HepG2 (cell line): Measurements from ENCODE around the gene FSD1. TPM values are rescaled to one million over a fixed set of nuclear protein-coding genes. Genes with fewer than 3 reads are reported as not detected.

Source experiments
- BCLAF1 ChIP-seq: fragments of 450-650 bp; IDR thresholded peaks from 2 replicates; pipeline ENCODE4 v1.6.1; 2017; ENCODE audit warnings: mild to moderate bottlenecking
- CERS6 ChIP-seq: sonication (generic); formaldehyde crosslinking; IDR thresholded peaks from 2 replicates; pipeline ENCODE4 v1.5.0; 2020; ENCODE audit warnings: missing genetic modification reagents
- MIXL1 ChIP-seq: IDR thresholded peaks from 2 replicates; pipeline ENCODE4 v1.6.1; 2016
- PHF8 ChIP-seq: sonication (generic); formaldehyde crosslinking; IDR thresholded peaks from 2 replicates; pipeline ENCODE4 v1.5.0; 2020; ENCODE audit warnings: missing genetic modification reagents
- SP4 ChIP-seq: sonication (generic); formaldehyde crosslinking; IDR thresholded peaks from 2 replicates; pipeline ENCODE4 v1.8.1; 2023; ENCODE audit warnings: mild to moderate bottlenecking, missing genetic modification reagents
- ZFP91 ChIP-seq: sonication (generic); formaldehyde crosslinking; IDR thresholded peaks from 2 replicates; pipeline ENCODE4 v1.9.0; 2022; ENCODE audit warnings: missing genetic modification reagents, mild to moderate bottlenecking, borderline replicate concordance
- ZIK1 ChIP-seq: sonication (generic); formaldehyde crosslinking; IDR thresholded peaks from 2 replicates; pipeline ENCODE4 v1.5.0; 2020; ENCODE audit warnings: mild to moderate bottlenecking, low read depth, missing genetic modification reagents, borderline replicate concordance
- ZNF256 ChIP-seq: sonication (generic); formaldehyde crosslinking; conservative IDR thresholded peaks from 2 replicates; pipeline ENCODE4 v1.4.0; 2020; ENCODE audit warnings: missing genetic modification reagents
- ZNF687 ChIP-seq: sonication (generic); formaldehyde crosslinking; IDR thresholded peaks from 2 replicates; pipeline ENCODE4 v1.5.1; 2020; ENCODE audit warnings: mild to moderate bottlenecking, missing genetic modification reagents, moderate library complexity
- ZNF710 ChIP-seq: sonication (generic); formaldehyde crosslinking; IDR thresholded peaks from 2 replicates; pipeline ENCODE4 v1.5.0; 2020; ENCODE audit warnings: mild to moderate bottlenecking, missing genetic modification reagents, borderline replicate concordance
- polyA plus RNA-seq, 8 experiments: library from polyadenylated mRNA; depleted of rRNA in 3 of 8; stranded (reverse) in 7 of 8; unstranded in 1 of 8; fragments of >200 nt; fragmentation: Illumina TruSeq in 4 of 8; extraction: Trizol in 4 of 8; gene quantifications; 2 replicates each; pipeline versions ENCODE4 v1.2.1 to v1.2.3, GENCODE V29; 2011 to 2016; ENCODE audit warnings: low read depth in 4 of 8, missing spikeins in 1 of 8, mixed read lengths in 1 of 8; ENCODE audit not compliant: insufficient read depth in 1 of 8
- total RNA-seq, 5 experiments: library from RNA; depleted of rRNA; stranded (reverse); fragments of >200 nt; fragmentation: Illumina TruSeq; extraction: Trizol; gene quantifications; 2 replicates each; pipeline ENCODE4 v1.2.3, GENCODE V29; 2016; ENCODE audit warnings: low read depth in 1 of 5

FSD1 gene
- total and polyA plus RNA-seq, 2 of the 13 experiments (the other 11 are each of a cell fraction or from before 2014, with no cell fraction given): 0.29 to 0.66 TPM

GRCh38 chr19:4337906-4338440 is 33.6 kb downstream of the FSD1 start (continued):
- TF ChIP-seq ZNF687 (CRISPR knock-in tag): peak; percentile 66; the same call in 1 of the 2 replicates
- no peak; the same call in 1 of the 2 replicates for TF ChIP-seq ZFP91
- no peak for TF ChIP-seq CERS6 (CRISPR knock-in tag)
- TF ChIP-seq SP4 (CRISPR knock-in tag): peak; percentile 22; the same call in 1 of the 2 replicates
- peak; percentile 85 for TF ChIP-seq ZNF710 (CRISPR knock-in tag)
- TF ChIP-seq BCLAF1: no peak
- peak; percentile 21; the same call in 1 of the 2 replicates for TF ChIP-seq PHF8 (CRISPR knock-in tag)
- TF ChIP-seq ZIK1 (CRISPR knock-in tag): no peak
- TF ChIP-seq ZNF256 (CRISPR knock-in tag): no peak
- 0 out of 2 replicates have a peak, but pooled peaks have one; percentile 5 for TF ChIP-seq MIXL1 (CRISPR knock-in tag)
